SK-N-SH (cell line): ENCODE measurements around the gene C4A. TPM values are rescaled to one million over a fixed set of nuclear protein-coding genes. Genes with fewer than 3 reads are reported as not detected.
"Not testable (repeated sequence)": the region's sequence is repeated elsewhere in the genome, so short reads cannot be mapped to it uniquely, and the experiment has no call there.

Experiments used
- CTCF ChIA-PET: fragments of 300-600, 350-600 bp; formaldehyde crosslinking; extraction: SDS; loops from one replicate; lab custom pipeline; 2021; lab: Yijun Ruan, JAX
- POLR2A ChIA-PET: fragments of 350-600 bp; sonication (Branson Sonifier 250); formaldehyde crosslinking; extraction: SDS; loops from one replicate; lab custom pipeline; 2020; ENCODE audit warnings: antibody characterized with exemption, inconsistent platforms; lab: Yijun Ruan, JAX
- DNase-seq: peaks from one replicate; pipeline ENCODE4 v3.0.0; 2012
- H2AFZ ChIP-seq: fragments of 200-600 bp; sonication (generic); 2 replicates; pipeline ENCODE4 v1.8.1; 2016; ENCODE audit warnings: antibody characterized with exemption, mild to moderate bottlenecking, low read depth
- H3F3A ChIP-seq: fragments of 200-600 bp; sonication (generic); replicated peaks from 2 replicates; pipeline ENCODE3; 2016; ENCODE audit warnings: antibody characterized with exemption, mild to moderate bottlenecking; ENCODE audit not compliant: insufficient read depth
- H3K27ac ChIP-seq, 2 experiments: fragments of 200-500 bp in 1 of 2; fragments of 200-600 bp in 1 of 2; sonication (Bioruptor generic) in 1 of 2; sonication (generic), shearing (Covaris generic) in 1 of 2; 2 replicates each; pipeline versions ENCODE4 v1.5.1 to v1.6.1; 2014 to 2016; ENCODE audit warnings: low read depth in 2 of 2, inconsistent platforms in 1 of 2, low read length in 1 of 2, mild to moderate bottlenecking in 1 of 2, mixed read lengths in 1 of 2
- H3K27me3 ChIP-seq: fragments of 200-600 bp; sonication (generic), shearing (Covaris generic); 2 replicates; pipeline ENCODE4 v1.6.1; 2016; ENCODE audit warnings: mixed run types; ENCODE audit not compliant: insufficient read depth
- H3K36me3 ChIP-seq, 2 experiments: fragments of 200-500 bp in 1 of 2; fragments of 200-600 bp in 1 of 2; sonication (Bioruptor generic) in 1 of 2; sonication (generic) in 1 of 2; replicated peaks in 1 of 2; 2 replicates each; pipeline versions ENCODE3 to v1.5.1; 2014 to 2016; ENCODE audit warnings: low read length in 1 of 2, mild to moderate bottlenecking in 1 of 2; ENCODE audit not compliant: insufficient read depth in 2 of 2, control insufficient read depth in 1 of 2
- H3K4me1 ChIP-seq, 2 experiments: fragments of 200-500 bp in 1 of 2; fragments of 200-600 bp in 1 of 2; sonication (Bioruptor generic) in 1 of 2; sonication (generic), shearing (Covaris generic) in 1 of 2; 2 replicates each; pipeline versions ENCODE4 v1.5.1 to v1.6.1; 2014 to 2016; ENCODE audit warnings: low read depth in 1 of 2, low read length in 1 of 2, mixed run types in 1 of 2; ENCODE audit not compliant: insufficient read depth in 2 of 2, control insufficient read depth in 1 of 2
- H3K4me2 ChIP-seq: fragments of 200-600 bp; sonication (generic), shearing (Covaris generic); 2 replicates; pipeline ENCODE4 v1.6.1; 2017; ENCODE audit warnings: mixed run types
- H3K4me3 ChIP-seq, 2 experiments: fragments of 200-500 bp in 1 of 2; fragments of 200-600 bp in 1 of 2; sonication (Bioruptor generic) in 1 of 2; sonication (generic), shearing (Covaris generic) in 1 of 2; 2 replicates each; pipeline versions ENCODE4 v1.5.1 to v1.8.1; 2014 to 2016; ENCODE audit warnings: low read depth in 2 of 2, inconsistent platforms in 1 of 2, low read length in 1 of 2, mild to moderate bottlenecking in 1 of 2, mixed read lengths in 1 of 2, moderate library complexity in 1 of 2
- H3K79me2 ChIP-seq: fragments of 200-600 bp; sonication (generic); 2 replicates; pipeline ENCODE4 v1.8.1; 2017; ENCODE audit warnings: mild to moderate bottlenecking; ENCODE audit not compliant: insufficient read depth
- H3K9ac ChIP-seq: fragments of 200-600 bp; sonication (generic); 2 replicates; pipeline ENCODE4 v1.6.1; 2017; ENCODE audit warnings: mixed run types
- H3K9me2 ChIP-seq: fragments of 200-600 bp; sonication (generic); 2 replicates; pipeline ENCODE4 v1.6.1; 2017; ENCODE audit warnings: mixed run types
- H3K9me3 ChIP-seq: fragments of 200-600 bp; sonication (generic); 2 replicates; pipeline ENCODE4 v1.6.1; 2017; ENCODE audit warnings: mixed run types, mild to moderate bottlenecking, moderate library complexity
- H4K20me1 ChIP-seq: fragments of 200-600 bp; sonication (generic); 2 replicates; pipeline ENCODE4 v1.6.1; 2017; ENCODE audit warnings: mild to moderate bottlenecking, mixed run types; ENCODE audit not compliant: insufficient read depth
- SMC3 ChIP-seq: IDR thresholded peaks from 2 replicates; pipeline ENCODE4 v1.6.1; 2012; ENCODE audit warnings: low read depth, low read length, improper control_type of control experiment
- WGBS: methylation state at CpG from one replicate; pipeline ENCODE4 v1.1.6; 2017; ENCODE audit warnings: low lambda C conversion rate; 5-methylcytosine and 5-hydroxymethylcytosine counted together
- polyA plus RNA-seq, 3 experiments: library from polyadenylated mRNA; depleted of rRNA; stranded (reverse); fragments of >200 nt; gene quantifications; 2 replicates each; pipeline ENCODE4 v1.2.3, GENCODE V29; 2012
- small RNA-seq, 7 experiments: library from RNA; depleted of rRNA; stranded (forward); fragments of <200 nt; gene quantifications; one replicate each; pipeline ENCODE3, GENCODE V24; 2012

C4A gene
- polyA plus RNA-seq, 1 of the 3 experiments (the other 2 are of a cell fraction): 11.4 TPM

DNA sequence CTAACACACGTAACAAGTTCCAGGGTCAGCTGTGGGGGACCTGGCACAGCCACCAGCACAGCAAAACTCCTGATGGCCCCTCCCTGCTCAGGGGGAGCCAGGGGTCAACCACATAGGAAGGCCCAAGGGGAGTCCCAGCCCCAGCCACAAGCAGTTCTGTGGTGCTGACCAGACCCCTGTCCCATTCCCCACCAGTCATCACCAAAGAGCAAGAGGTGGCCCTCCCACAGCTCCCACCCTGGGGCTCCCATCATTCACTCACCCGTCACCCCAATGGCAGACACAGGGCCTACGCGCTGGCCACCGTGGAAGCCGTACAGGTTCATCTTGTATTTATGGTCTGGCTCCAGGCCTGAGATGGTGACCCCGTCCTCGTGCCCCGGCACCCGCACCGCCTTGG is 67.9 kb downstream of the C4A start:
- CTCF ChIA-PET: interaction anchor here (0.6 to 1.5 kb wide), 2 partner anchors 67 to 416 kb away, joined by 3 read pairs; no protein-coding TSS in a partner anchor
- peaks cover 20% of the 10 kb centered on the region; the same call in 1 of the 2 replicates for H3K27me3 ChIP-seq
- H3K9ac ChIP-seq, H3K79me2 ChIP-seq, H3K36me3 ChIP-seq, H3K27ac ChIP-seq, POLR2A ChIA-PET, H3F3A ChIP-seq, H4K20me1 ChIP-seq, H2AFZ ChIP-seq, H3K9me2 ChIP-seq, DNase-seq, H3K4me3 ChIP-seq, H3K4me2 ChIP-seq, H3K9me3 ChIP-seq: not testable (repeated sequence)
- WGBS: 83% methylated on average over 5 of the region's 11 CpGs
- peaks cover 0 to 14% of the 10 kb centered on the region in 2 experiments; a peak in 2 of 4 replicates for H3K4me1 ChIP-seq

DNA sequence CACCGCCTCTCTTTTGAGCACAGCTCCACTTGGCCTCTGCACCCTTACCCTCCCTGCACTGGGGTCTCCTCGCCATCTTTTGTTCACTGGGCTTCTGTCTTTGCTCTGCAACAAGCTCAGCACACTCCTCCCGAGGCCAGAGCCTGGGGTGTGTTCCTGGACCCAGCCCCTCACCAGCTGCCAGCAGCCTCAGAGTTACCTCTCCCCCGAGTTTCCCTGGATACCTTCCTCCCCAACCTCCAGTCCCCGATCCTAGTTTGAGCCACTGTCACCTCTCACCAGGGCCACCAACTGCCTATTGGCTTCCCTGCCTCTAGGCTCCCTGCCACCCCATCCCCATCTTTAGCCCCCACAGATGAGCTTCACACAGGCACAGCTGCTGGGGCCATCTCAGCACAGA is 68.7 kb downstream of the C4A start:
- no peak for TF ChIP-seq SMC3
- ChIA-PET CTCF (interaction anchor here (1.3 kb wide), 1 partner anchor 370 kb away, joined by 3 read pairs; no protein-coding TSS in a partner anchor), POLR2A (no interaction called here)
- H3K79me2 ChIP-seq: no peaks in the 10 kb centered on the region
- no peak overlapping the region for H3K27ac ChIP-seq
- DNase-seq: no peak
- peaks cover 0 to 14% of the 10 kb centered on the region in 2 experiments; a peak in 2 of 4 replicates for H3K4me1 ChIP-seq
- 51% methylated on average over 5 of the region's 5 CpGs for WGBS
- H3K9ac ChIP-seq: no peak overlapping the region
- H3K4me3 ChIP-seq: no peak overlapping the region
- H3K27me3 ChIP-seq: peaks cover 20% of the 10 kb centered on the region; the same call in 1 of the 2 replicates
- H3K9me3 ChIP-seq: no peaks in the 10 kb centered on the region
- no peaks in the 10 kb centered on the region for H3K36me3 ChIP-seq
- no peaks in the 10 kb centered on the region for H4K20me1 ChIP-seq
- H3F3A ChIP-seq: no peaks in the 10 kb centered on the region
- H3K4me2 ChIP-seq: no peak overlapping the region
- no peaks in the 10 kb centered on the region for H3K9me2 ChIP-seq
- no peak overlapping the region for H2AFZ ChIP-seq

Small RNA genes within 50 kb of the gene (small RNA-seq; reads per million reads assigned to genes)
- gene AL645922.1: 0 reads per million in 7 experiments

Other genes with a start within 250 kb of the C4A start
- gene CLIC1, start 245.5 kb upstream of the C4A start, polyA plus RNA-seq (2012; rRNA removed): 520 and 569 TPM in 2 replicates
- gene MSH5, start 242.1 kb upstream of the C4A start, polyA plus RNA-seq (2012; rRNA removed): 16.0 and 19.5 TPM in 2 replicates
- gene SAPCD1, start 219.4 kb upstream of the C4A start, polyA plus RNA-seq (2012; rRNA removed): 5.9 and 6.3 TPM in 2 replicates
- 0.45 and 0.56 TPM in 2 replicates for gene VWA7, start 204.7 kb upstream of the C4A start, polyA plus RNA-seq (2012; rRNA removed)
- gene VARS1, start 186.3 kb upstream of the C4A start, polyA plus RNA-seq (2012; rRNA removed): 22.2 and 35.1 TPM in 2 replicates
- gene LSM2, start 175.1 kb upstream of the C4A start, polyA plus RNA-seq (2012; rRNA removed): 47.8 and 79.1 TPM in 2 replicates
- 0.69 and 0.83 TPM in 2 replicates for gene HSPA1L, start 166.8 kb upstream of the C4A start, polyA plus RNA-seq (2012; rRNA removed)
- gene HSPA1A, start 166.5 kb upstream of the C4A start, polyA plus RNA-seq (2012; rRNA removed): 71.1 and 119 TPM in 2 replicates
- 52.4 and 96.3 TPM in 2 replicates for gene HSPA1B, start 154.3 kb upstream of the C4A start, polyA plus RNA-seq (2012; rRNA removed)
- gene NEU1, start 119.2 kb upstream of the C4A start, polyA plus RNA-seq (2012; rRNA removed): 42.2 and 43.0 TPM in 2 replicates
- 0.26 and 0.49 TPM in 2 replicates for gene SLC44A4, start 103.1 kb upstream of the C4A start, polyA plus RNA-seq (2012; rRNA removed)
- 50.1 and 72.0 TPM in 2 replicates for gene EHMT2, start 84.4 kb upstream of the C4A start, polyA plus RNA-seq (2012; rRNA removed)
- 8.3 and 8.4 TPM in 2 replicates for gene ZBTB12, start 80.0 kb upstream of the C4A start, polyA plus RNA-seq (2012; rRNA removed)
- gene C2, start 54.3 kb upstream of the C4A start, polyA plus RNA-seq (2012; rRNA removed): 0.15 and 0.43 TPM in 2 replicates
- gene CFB, start 36.0 kb upstream of the C4A start, polyA plus RNA-seq (2012; rRNA removed): 42.1 and 64.4 TPM in 2 replicates
- gene NELFE, start 23.1 kb upstream of the C4A start, polyA plus RNA-seq (2012; rRNA removed): 89.5 and 116 TPM in 2 replicates
- 86.3 and 89.4 TPM in 2 replicates for gene SKIC2, start 22.9 kb upstream of the C4A start, polyA plus RNA-seq (2012; rRNA removed)
- gene DXO, start 9.9 kb upstream of the C4A start, polyA plus RNA-seq (2012; rRNA removed): 25.3 and 27.1 TPM in 2 replicates
- gene C4B, start 32.7 kb downstream of the C4A start, polyA plus RNA-seq (2012; rRNA removed): 6.8 and 10.9 TPM in 2 replicates
- gene CYP21A2, start 56.4 kb downstream of the C4A start, polyA plus RNA-seq (2012; rRNA removed): 0.03 TPM in 1 of 2 replicates, not detected in the other
- 0.48 and 0.55 TPM in 2 replicates for gene TNXB, start 127.3 kb downstream of the C4A start, polyA plus RNA-seq (2012; rRNA removed)
- 61.3 and 73.0 TPM in 2 replicates for gene ATF6B, start 146.2 kb downstream of the C4A start, polyA plus RNA-seq (2012; rRNA removed)
- 2.7 and 3.5 TPM in 2 replicates for gene FKBPL, start 148.2 kb downstream of the C4A start, polyA plus RNA-seq (2012; rRNA removed)
- 1.2 and 1.5 TPM in 2 replicates for gene PRRT1, start 169.9 kb downstream of the C4A start, polyA plus RNA-seq (2012; rRNA removed)
- gene PPT2, start 172.1 kb downstream of the C4A start, polyA plus RNA-seq (2012; rRNA removed): 32.7 and 42.1 TPM in 2 replicates
- gene EGFL8, start 182.5 kb downstream of the C4A start, polyA plus RNA-seq (2012; rRNA removed): 7.7 and 10.7 TPM in 2 replicates
- gene AGPAT1, start 194.0 kb downstream of the C4A start, polyA plus RNA-seq (2012; rRNA removed): 118 and 122 TPM in 2 replicates
- 74.8 and 110 TPM in 2 replicates for gene RNF5, start 196.3 kb downstream of the C4A start, polyA plus RNA-seq (2012; rRNA removed)
- 2.9 and 3.5 TPM in 2 replicates for gene AGER, start 202.2 kb downstream of the C4A start, polyA plus RNA-seq (2012; rRNA removed)
- 74.5 and 83.1 TPM in 2 replicates for gene PBX2, start 208.1 kb downstream of the C4A start, polyA plus RNA-seq (2012; rRNA removed)
- 1.5 and 1.9 TPM in 2 replicates for gene GPSM3, start 210.6 kb downstream of the C4A start, polyA plus RNA-seq (2012; rRNA removed)
- gene NOTCH4, start 242.0 kb downstream of the C4A start, polyA plus RNA-seq (2012; rRNA removed): 2.5 and 2.8 TPM in 2 replicates